GM12891 (cell line): ENCODE measurements around the gene GPR78.

ENCODE experiments used
- PAX5 ChIP-seq: IDR thresholded peaks from 2 replicates; pipeline ENCODE4 v1.6.1; 2011; ENCODE audit warnings: low read length, moderate library complexity, mild to moderate bottlenecking; ENCODE audit not compliant: insufficient read depth, severe bottlenecking
- POLR2A ChIP-seq: IDR thresholded peaks from 2 replicates; pipeline ENCODE4 v1.6.1; 2011; ENCODE audit warnings: low read depth, low read length, control low read depth
- POLR2AphosphoS5 ChIP-seq: IDR thresholded peaks from 2 replicates; pipeline ENCODE4 v1.6.1; 2011; ENCODE audit warnings: low read depth, low read length, control low read depth
- POU2F2 ChIP-seq: IDR thresholded peaks from 2 replicates; pipeline ENCODE4 v1.6.1; 2011; ENCODE audit warnings: low read depth, mild to moderate bottlenecking, control low read depth, low read length, moderate library complexity
- SPI1 ChIP-seq: IDR thresholded peaks from 2 replicates; pipeline ENCODE4 v1.6.1; 2011; ENCODE audit warnings: low read depth, low read length, control low read depth
- TAF1 ChIP-seq: IDR thresholded peaks from 2 replicates; pipeline ENCODE4 v1.6.1; 2011; ENCODE audit warnings: low read depth, low read length, control low read depth

DNA sequence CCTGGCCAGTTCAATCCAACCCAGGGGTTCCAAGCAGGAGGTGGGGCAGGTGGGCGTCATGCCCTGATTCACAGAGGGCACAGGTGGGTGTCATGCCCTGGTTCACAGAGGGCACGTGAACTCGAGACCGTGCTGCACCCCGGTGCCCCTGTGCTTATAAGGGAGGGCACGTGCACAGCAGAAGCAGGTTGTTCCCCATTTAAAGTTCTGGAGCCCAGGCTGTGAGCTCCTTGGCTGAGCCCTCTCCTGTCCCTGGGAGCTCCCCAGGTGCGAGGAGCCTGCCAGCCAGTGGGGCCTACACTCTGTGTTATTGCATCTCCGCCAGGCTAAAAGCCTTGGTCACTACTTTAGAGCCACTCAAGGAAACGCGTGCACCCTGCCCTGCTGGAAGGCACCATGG, 9.1 kb downstream of the GPR78 start:
- TF ChIP-seq POLR2AphosphoS5, result no peak
- no peak for TF ChIP-seq POLR2A
- TF ChIP-seq TAF1, result no peak
- no peak for TF ChIP-seq SPI1
- TF ChIP-seq POU2F2, result no peak
- no peak for TF ChIP-seq PAX5
